Measurements from ENCODE around the gene STX17. TPM values are rescaled to one million over a fixed set of nuclear protein-coding genes. Genes with fewer than 3 reads are reported as not detected.
"Not testable (repeated sequence)": the region's sequence is repeated elsewhere in the genome, so short reads cannot be mapped to it uniquely, and the experiment has no call there.

STX17 gene
- 18.3 and 20.3 TPM in 2 replicates for total RNA-seq

GRCh38 chr9:99906403-99907207 is at the start of gene STX17:
Gene STX17 (plus strand): TSS chr9:99906654. CDS start chr9:99915240, 8,586 bp downstream.
- no peak for TF ChIP-seq CTCF (conservative IDR thresholded peaks at IDR 0.05; ENCODE audit: low read depth, low read length)

GRCh38 chr9:99857576-99857975 is 48.9 kb upstream of the STX17 start:
- DNase-seq (ENCODE audit: low read depth); H3K4me3 ChIP-seq (ENCODE audit: low read depth, low read length): not testable (repeated sequence)

More at GRCh38 chr9:99906403-99907207, at the start of gene STX17:
- peak within 1 kb of the TSS; percentile 76 for H3K4me3 ChIP-seq (ENCODE audit: low read depth, low read length)
- peak; percentile 15 for DNase-seq (ENCODE audit: low read depth)

- DNase-seq (ENCODE audit: low read depth), result no peak
- no peak overlapping the region for H3K4me3 ChIP-seq (ENCODE audit: low read depth, low read length)
- no peak for TF ChIP-seq CTCF (conservative IDR thresholded peaks at IDR 0.05; ENCODE audit: low read depth, low read length)
Observed at GRCh38 chr9:99858087-99858486, 48.4 kb upstream of the STX17 start.

GRCh38 chr9:99859243-99859980 is 47.0 kb upstream of the STX17 start:
- DNase-seq (ENCODE audit: low read depth), result no peak
- TF ChIP-seq CTCF (conservative IDR thresholded peaks at IDR 0.05; ENCODE audit: low read depth, low read length), result no peak
- no peak overlapping the region for H3K4me3 ChIP-seq (ENCODE audit: low read depth, low read length)

- no peak for DNase-seq (ENCODE audit: low read depth)
- H3K4me3 ChIP-seq (ENCODE audit: low read depth, low read length), result no peak overlapping the region
- TF ChIP-seq CTCF (conservative IDR thresholded peaks at IDR 0.05; ENCODE audit: low read depth, low read length), result no peak
Observed at GRCh38 chr9:99860266-99860665, 46.2 kb upstream of the STX17 start.

- no peak for DNase-seq (ENCODE audit: low read depth)
- no peak for TF ChIP-seq CTCF (conservative IDR thresholded peaks at IDR 0.05; ENCODE audit: low read depth, low read length)
- H3K4me3 ChIP-seq (ENCODE audit: low read depth, low read length), result no peak overlapping the region
Observed at GRCh38 chr9:99863955-99864354, 42.5 kb upstream of the STX17 start.

- TF ChIP-seq CTCF (conservative IDR thresholded peaks at IDR 0.05; ENCODE audit: low read depth, low read length), result no peak
- DNase-seq (ENCODE audit: low read depth), result no peak
- no peak overlapping the region for H3K4me3 ChIP-seq (ENCODE audit: low read depth, low read length)
Observed at GRCh38 chr9:99866398-99866797, 40.1 kb upstream of the STX17 start.
